Ovary (tissue), 9 donors: ENCODE results near the gene SH3PXD2A. TPM values are rescaled to one million over a fixed set of nuclear protein-coding genes. Genes with fewer than 3 reads are reported as not detected.

Source experiments
- DNase-seq, 5 donors: peaks; one replicate each; pipeline ENCODE4 v3.0.0-alpha.2; 2019 to 2020
- H3K27ac ChIP-seq, 2 donors: fragments of 200-600 bp; one replicate each; pipeline versions ENCODE4 v1.5.1 to v1.8.0; 2019 to 2022
- H3K27me3 ChIP-seq: fragments of 200-600 bp; one replicate; pipeline ENCODE4 v1.8.0; 2022
- H3K36me3 ChIP-seq: fragments of 200-600 bp; sonication (generic); one replicate; pipeline ENCODE4 v1.5.1; 2019
- H3K4me1 ChIP-seq: one replicate; pipeline ENCODE4 v1.8.1; 2013; ENCODE audit warnings: mild to moderate bottlenecking, moderate library complexity; ENCODE audit not compliant: insufficient read depth
- H3K4me3 ChIP-seq: fragments of 200-600 bp; sonication (generic); one replicate; pipeline ENCODE4 v1.5.1; 2017
- H3K9me3 ChIP-seq, 2 donors: fragments of 200-600 bp in 1 of 2; sonication (generic) in 1 of 2; one replicate each; pipeline versions ENCODE4 v1.5.1 to v1.8.1; 2013 to 2019; ENCODE audit warnings: mild to moderate bottlenecking in 1 of 2, moderate library complexity in 1 of 2
- CTCF ChIP-seq, 3 donors: fragments of 450-650 bp in 2 of 3; fragments of 200-600 bp in 1 of 3; IDR thresholded peaks; one replicate each; pipeline versions ENCODE4 v1.5.1 to v1.8.0; 2016 to 2022; ENCODE audit warnings: antibody characterized with exemption in 3 of 3, mild to moderate bottlenecking in 1 of 3
- EP300 ChIP-seq: sonication (generic); formaldehyde crosslinking; IDR thresholded peaks from one replicate; pipeline ENCODE4 v1.6.1; 2017; ENCODE audit warnings: antibody characterized with exemption
- POLR2A ChIP-seq: fragments of 450-650 bp; IDR thresholded peaks from one replicate; pipeline ENCODE4 v1.6.1; 2017; ENCODE audit warnings: antibody characterized with exemption, mild to moderate bottlenecking, moderate library complexity
- WGBS, 3 donors: extraction: QIAGEN DNeasy Blood & Tissue Kit in 1 of 3; methylation state at CpG; one replicate each; pipeline versions ENCODE4 v1.1.5 to v1.1.7; 2013 to 2017; 5-methylcytosine and 5-hydroxymethylcytosine counted together
- intact Hi-C, 4 donors: fragments of 100-400 bp; cut with DNase I; formaldehyde crosslinking; loops; one replicate each; pipeline versions ENCODE4 v1.11.0 to v1.15.1; 2022 to 2023
- polyA plus RNA-seq, 2 donors: library from polyadenylated mRNA; stranded (reverse); fragments of 200-250 nt in 1 of 2; fragments of 350-450 nt in 1 of 2; fragmentation: Illumina TruSeq in 1 of 2; extraction: RNeasy Lipid Tissue Mini Kit (QIAGEN cat#74804) in 1 of 2; gene quantifications; one replicate each; pipeline ENCODE4 v1.2.3, GENCODE V29; 2013 to 2014
- total RNA-seq, 7 donors: library from RNA; depleted of rRNA in 2 of 7; stranded (reverse); fragments of >200 nt in 2 of 7; fragmentation: NEBNext Ultra II Directional in 3 of 7; extraction: Animal tissue kit (Norgen Biotek cat#: 25700) in 3 of 7; gene quantifications; one replicate each; pipeline versions ENCODE4 v1.1.0 to v1.2.4, GENCODE V29; 2016 to 2023
- donor health status: DM: no; HTN: no; CAD: no; lungs with moderate emphysema.
- donor health status: DM: no; HTN: no; CAD: no.
- donor health status: Bipolar disorder and iron deficiency.
- donor health status: DM: yes; HTN: yes; CAD: no.
- donor health status: DM: no; HTN: no; CAD: no.
- donor health status: DM: yes; HTN: yes; CAD: no.

The SH3PXD2A gene
- total and polyA plus RNA-seq, 9 donors: 15.3 to 82.9 (median 52.2) TPM

- no peaks in the 10 kb centered on the region for H3K36me3 ChIP-seq
- H3K4me3 ChIP-seq: no peak overlapping the region
- peaks cover 17% of the 10 kb centered on the region for H3K4me1 ChIP-seq
- no peak for DNase-seq
- intact Hi-C loops: no loop called here
- no peaks in the 10 kb centered on the region for H3K9me3 ChIP-seq
- 68 to 73% (median 72%) methylated on average over 8 of the region's 8 CpGs for WGBS, 3 donors
- no peak overlapping the region for H3K27ac ChIP-seq
- no peak for TF ChIP-seq EP300
- TF ChIP-seq CTCF (IDR thresholded peaks at IDR 0.05): no peak
- no peak for TF ChIP-seq POLR2A
- no peaks in the 10 kb centered on the region for H3K27me3 ChIP-seq
These were observed 71.3 kb downstream of the SH3PXD2A start for GRCh38 chr10:103784089-103784488.

GRCh38 chr10:103783681-103784080 lies 71.7 kb downstream of the SH3PXD2A start:
- Histone ChIP-seq H3K36me3 (no peaks in the 10 kb centered on the region), H3K9me3 (no peaks in the 10 kb centered on the region), H3K27me3 (no peaks in the 10 kb centered on the region), H3K4me3 (no peak overlapping the region), H3K4me1 (peaks cover 17% of the 10 kb centered on the region), H3K27ac (no peak overlapping the region)
- peak in 2 of 5 donors; percentile 57 to 69 for DNase-seq
- 10 to 19% (median 18%) methylated on average over 7 of the region's 7 CpGs for WGBS, 3 donors
- TF ChIP-seq CTCF (IDR thresholded peaks at IDR 0.05) (no peak), POLR2A (no peak), EP300 (no peak)
- intact Hi-C loops: no loop called here

- 76 to 83% (median 77%) methylated on average over 6 of the region's 6 CpGs for WGBS, 3 donors
- Histone ChIP-seq H3K4me1 (peaks cover 17% of the 10 kb centered on the region), H3K9me3 (no peaks in the 10 kb centered on the region), H3K27me3 (no peaks in the 10 kb centered on the region), H3K27ac (no peak overlapping the region), H3K36me3 (no peaks in the 10 kb centered on the region), H3K4me3 (no peak overlapping the region)
- intact Hi-C loops: no loop called here
- DNase-seq: no peak
- TF ChIP-seq EP300: no peak
- no peak for TF ChIP-seq CTCF (IDR thresholded peaks at IDR 0.05)
- TF ChIP-seq POLR2A: no peak
These were observed 73.9 kb downstream of the SH3PXD2A start for GRCh38 chr10:103781329-103782061.

DNA sequence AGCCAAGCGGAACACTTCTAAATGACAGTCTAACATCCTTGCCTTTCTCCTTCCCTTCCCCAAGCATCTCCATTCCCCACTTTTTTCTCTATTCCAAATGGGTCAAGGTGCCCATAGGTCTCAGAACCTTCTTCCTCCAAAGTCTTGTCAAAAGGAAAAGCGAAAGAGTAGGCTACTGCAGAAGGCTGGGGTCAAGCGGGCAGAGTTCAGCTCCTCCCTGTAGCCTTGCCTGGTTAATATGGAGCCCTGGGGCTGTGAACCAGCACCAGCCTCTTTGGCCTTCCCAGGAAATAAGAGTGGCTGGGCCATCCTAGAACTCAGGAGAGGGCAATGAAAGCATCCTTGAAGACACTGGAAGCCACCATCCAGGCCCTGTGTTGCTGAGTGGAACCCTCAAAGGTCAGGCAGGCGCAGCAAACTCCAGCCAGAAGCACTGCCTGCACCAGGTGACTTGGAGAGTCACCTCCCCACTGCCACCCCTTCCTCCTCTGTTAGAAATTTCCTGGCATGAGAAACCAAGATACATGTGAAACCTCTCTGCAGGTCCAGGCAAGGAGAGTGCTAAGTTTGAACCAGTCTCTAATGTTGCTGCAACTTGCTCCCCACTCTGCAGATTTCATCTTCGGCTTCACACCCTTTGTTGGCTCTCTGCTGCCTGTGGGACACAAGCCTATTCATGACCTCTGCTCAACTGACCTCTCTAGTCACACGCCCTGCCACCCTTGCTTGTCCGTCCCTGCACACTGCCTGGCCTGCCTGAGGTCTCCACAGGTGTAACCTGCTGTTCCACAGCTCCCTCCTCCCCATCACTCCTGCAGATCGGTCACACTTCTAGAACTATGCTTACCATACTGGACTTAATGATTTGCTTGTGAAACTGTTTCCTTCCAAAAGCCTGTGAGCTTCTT lies 74.9 kb downstream of the SH3PXD2A start:
- no peaks in the 10 kb centered on the region for H3K36me3 ChIP-seq
- TF ChIP-seq EP300 (no peak), POLR2A (no peak)
- no peaks in the 10 kb centered on the region for H3K9me3 ChIP-seq
- no peaks in the 10 kb centered on the region for H3K27me3 ChIP-seq
- 83 to 93% (median 86%) methylated on average over 8 of the region's 8 CpGs for WGBS, 3 donors
- intact Hi-C loops: no loop called here
- H3K4me1 ChIP-seq: peaks cover 17% of the 10 kb centered on the region
- no peak for DNase-seq
- no peak overlapping the region for H3K4me3 ChIP-seq
- no peak overlapping the region for H3K27ac ChIP-seq
